G401.6 (cell line): ENCODE data around the gene MRTFA.
"Not testable (repeated sequence)": the region's sequence is repeated elsewhere in the genome, so short reads cannot be mapped to it uniquely, and the experiment has no call there.

Experiments
- FAIRE-seq: peaks from 2 replicates; lab custom pipeline; 2012; peaks lifted over from hg19 to GRCh38; lab: Jason Lieb, UNC

Gene MRTFA

GRCh38 chr22:40521046-40521445, 115.5 kb downstream of the MRTFA start:
- no peak for FAIRE-seq

DNA sequence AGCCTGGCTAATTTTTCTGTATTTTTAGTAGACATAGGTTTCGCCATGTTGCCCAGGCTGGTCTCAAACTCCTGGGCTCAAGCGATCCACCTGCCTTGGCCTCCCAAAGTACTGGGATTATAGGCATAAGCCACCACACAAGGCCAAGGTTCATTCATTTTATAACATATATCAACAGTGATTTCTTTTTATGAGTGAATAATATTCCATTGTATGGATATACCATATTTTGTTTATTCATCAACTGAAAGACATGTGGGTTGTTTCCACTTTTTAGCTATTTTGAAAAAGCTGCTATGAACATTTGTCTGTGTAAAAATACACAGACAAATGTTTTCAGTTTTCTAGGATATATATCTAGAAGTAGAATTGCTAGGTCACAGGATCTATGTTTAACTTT, 116.0 kb downstream of the MRTFA start:
- FAIRE-seq: no peak

DNA sequence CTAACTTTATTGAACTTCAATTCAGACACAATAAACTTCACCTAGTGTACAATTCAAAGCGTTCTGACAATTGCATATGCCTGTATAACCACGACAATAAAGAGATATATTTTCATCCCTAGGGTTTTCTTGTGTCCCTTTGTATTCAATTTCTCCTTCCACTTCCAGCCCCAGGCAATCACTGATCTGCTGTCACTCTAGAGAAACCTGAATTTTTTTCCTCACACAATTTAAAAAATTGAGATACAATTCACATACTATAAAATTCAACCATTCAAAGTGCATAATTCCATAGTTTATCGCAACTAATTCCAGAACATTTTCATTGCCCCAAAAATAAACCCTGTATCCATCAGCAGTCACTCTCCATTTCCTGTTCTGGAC, 116.6 kb downstream of the MRTFA start:
- FAIRE-seq: no peak

- FAIRE-seq: no peak
Observed at GRCh38 chr22:40519284-40519947, 117.1 kb downstream of the MRTFA start.

DNA sequence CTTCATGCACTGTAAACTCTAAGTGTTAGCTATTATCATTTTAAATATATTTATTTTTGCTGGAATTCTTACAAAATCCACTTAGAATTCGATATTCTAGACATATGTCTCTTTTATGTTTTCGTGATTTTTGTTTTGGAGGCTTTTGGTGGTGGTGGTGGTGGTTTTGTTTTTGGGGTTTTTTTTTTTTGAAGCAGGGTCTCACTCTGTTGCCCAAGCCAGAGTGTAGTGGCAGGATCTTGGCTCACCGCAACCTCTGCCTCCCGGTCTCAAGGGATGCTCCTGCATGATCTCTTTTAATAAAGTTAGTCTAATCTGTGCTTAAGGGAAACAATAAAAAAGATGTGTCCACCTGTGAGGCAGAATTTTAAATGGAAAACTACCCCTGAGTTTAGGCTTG, 117.7 kb downstream of the MRTFA start:
- FAIRE-seq: no peak

GRCh38 chr22:40517631-40518030, 118.9 kb downstream of the MRTFA start:
- FAIRE-seq: no peak

- FAIRE-seq: no peak
Observed at GRCh38 chr22:40516416-40516815, 120.1 kb downstream of the MRTFA start.

GRCh38 chr22:40512426-40513136, 123.9 kb downstream of the MRTFA start:
- no peak for FAIRE-seq

- FAIRE-seq: no peak
Observed at GRCh38 chr22:40511604-40512003, 124.9 kb downstream of the MRTFA start.

DNA sequence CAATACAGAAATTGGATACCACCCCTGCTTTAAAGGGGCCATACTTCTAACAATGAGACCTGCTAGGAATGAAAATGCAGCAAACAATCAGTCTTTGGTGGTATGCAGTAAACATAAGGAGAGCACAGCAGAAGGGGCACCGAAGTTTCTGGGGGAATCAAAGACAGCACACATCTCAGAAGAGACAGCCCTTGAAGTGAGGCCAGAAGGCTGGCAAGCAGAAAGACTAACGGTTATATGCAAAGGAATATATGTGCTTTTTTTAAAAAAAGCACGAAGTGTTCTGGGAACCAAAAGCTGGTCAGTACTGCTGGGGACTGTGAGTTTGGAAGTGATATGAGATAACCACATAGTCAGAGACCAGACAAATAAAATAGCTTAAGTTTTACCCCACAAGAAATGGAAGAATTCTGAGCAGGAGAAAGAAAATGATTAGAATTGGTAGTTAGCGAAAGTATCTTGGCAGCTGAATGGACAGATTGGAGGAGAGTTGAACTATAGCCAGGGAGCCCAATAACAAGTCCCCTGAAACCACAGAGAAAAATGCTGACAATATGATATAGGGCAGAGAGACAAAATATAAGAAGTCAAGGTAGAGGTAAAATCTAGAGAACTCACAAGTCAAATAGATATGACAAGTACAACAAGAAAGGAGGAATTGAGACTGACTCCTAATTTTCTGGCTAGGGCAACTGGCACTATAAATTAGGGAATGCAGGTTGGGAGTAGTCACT, 125.7 kb downstream of the MRTFA start:
- FAIRE-seq: no peak

- no peak for FAIRE-seq
Observed at GRCh38 chr22:40509401-40510134, 127.0 kb downstream of the MRTFA start.

- FAIRE-seq: not testable (repeated sequence)
Observed at GRCh38 chr22:40508046-40508445, 128.5 kb downstream of the MRTFA start.

- FAIRE-seq: no peak
Observed at GRCh38 chr22:40507491-40507890, 129.0 kb downstream of the MRTFA start.

GRCh38 chr22:40506762-40507161, 129.8 kb downstream of the MRTFA start:
- no peak for FAIRE-seq

- no peak for FAIRE-seq
Observed at GRCh38 chr22:40504285-40505249, 132.0 kb downstream of the MRTFA start.

DNA sequence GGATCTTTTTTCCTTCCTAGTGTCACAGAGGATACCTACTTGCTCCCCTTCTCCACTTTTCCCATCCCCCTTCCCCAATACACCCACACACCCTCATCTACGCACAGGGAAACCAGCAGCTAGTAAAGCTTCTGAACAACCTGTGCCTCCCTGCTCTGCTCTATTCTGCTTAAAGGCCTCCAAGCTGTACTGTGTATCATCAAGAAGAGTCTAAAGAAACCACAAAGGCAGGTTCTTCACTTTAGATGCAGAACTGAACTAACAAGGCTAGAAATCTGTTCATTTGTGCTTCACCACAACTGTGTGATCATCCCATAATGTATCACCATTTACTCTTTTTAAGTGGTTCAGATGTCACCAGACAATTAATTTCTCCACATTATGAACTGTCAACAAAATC, 133.6 kb downstream of the MRTFA start:
- no peak for FAIRE-seq

GRCh38 chr22:40500465-40500786, 136.1 kb downstream of the MRTFA start:
- not testable (repeated sequence) for FAIRE-seq

DNA sequence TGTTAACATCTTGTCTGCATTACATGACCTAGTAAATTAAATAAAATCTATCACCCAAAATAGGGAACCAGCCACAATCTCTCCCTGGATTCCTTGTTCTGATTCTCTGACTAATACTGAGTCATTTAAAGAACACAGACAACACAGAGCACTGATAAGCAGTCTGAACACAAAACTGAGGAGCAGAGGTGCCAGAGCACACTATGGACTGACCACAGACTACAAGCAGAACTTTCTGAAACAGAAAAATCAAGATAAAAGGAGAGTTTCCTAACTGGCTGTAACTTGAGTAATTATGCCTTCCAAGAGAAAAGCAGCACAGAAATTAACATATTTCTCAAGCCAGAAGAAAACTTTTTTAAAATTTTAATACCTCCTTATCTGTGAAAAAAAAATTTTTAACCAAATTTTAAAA, 137.3 kb downstream of the MRTFA start:
- no peak for FAIRE-seq

DNA sequence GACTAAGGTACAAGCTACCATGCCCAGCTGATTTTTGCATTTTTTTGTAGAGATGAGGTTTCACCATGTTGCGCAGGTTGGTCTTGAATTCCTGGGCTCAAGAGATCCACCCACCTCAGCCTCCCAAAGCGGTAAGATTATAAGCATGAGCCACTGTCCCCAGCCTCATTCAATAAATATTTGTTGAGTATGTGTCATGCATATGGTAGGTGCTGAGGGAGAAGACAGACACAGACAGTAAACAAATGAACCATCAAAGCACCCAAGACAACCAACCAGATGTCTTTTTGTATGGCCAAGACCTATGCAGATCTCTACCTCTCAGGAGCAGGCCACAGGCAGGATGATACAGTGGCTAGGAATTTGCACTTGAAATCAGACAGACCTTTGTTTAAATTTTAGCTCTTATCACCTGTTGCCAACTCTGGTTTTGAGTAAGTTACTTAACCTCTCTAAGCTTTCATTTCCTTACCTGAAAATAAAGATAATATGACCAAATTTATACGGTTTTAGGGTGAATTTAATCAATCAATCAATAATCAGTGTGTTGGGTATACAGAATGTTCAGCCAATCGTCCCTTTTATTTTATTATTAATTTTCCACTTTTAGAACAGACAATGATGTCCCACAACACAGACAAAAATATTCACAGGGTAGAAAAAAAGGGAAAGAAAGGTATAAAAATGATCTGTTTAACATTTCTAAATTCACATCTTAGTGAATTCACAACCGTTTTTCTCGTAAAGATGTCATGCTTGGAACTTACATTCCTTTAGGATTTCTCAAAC, 137.9 kb downstream of the MRTFA start:
- FAIRE-seq: no peak

DNA sequence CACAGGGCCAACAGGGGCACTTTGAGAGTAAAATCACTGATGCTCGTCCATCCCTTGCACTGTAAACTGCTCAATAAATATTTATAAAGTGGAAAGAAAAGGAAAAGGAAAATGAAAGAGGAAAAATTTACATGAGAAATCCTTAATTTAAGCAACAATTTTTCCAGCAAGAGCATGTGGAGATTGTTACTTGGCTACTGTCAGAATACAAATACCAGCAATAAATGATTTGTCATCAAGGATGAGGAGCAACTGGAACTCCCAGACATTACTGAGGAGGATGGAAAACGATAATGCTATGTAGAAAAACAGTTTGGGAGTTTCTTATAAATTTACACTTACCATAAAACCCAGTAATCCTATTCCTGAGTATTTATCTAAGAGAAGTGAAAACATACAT, 143.1 kb downstream of the MRTFA start:
- no peak for FAIRE-seq
